CD4-positive, alpha-beta T cell treated with Interleukin-17A for 4 hours (primary cell): ENCODE results near the gene ZNF691.
"Not testable (repeated sequence)": the region's sequence is repeated elsewhere in the genome, so short reads cannot be mapped to it uniquely, and the experiment has no call there.

Experiments used
- DNase-seq: peaks from one replicate; pipeline ENCODE4 v3.0.0-alpha.2; 2020; ENCODE audit warnings: mixed read lengths

Gene ZNF691

GRCh38 chr1:42846257-42847110 is at the start of gene ZNF691:
Gene ZNF691, plus strand, starts transcription at chr1:42846613. Its CDS starts 3,046 bp downstream, at chr1:42849659.
- DNase-seq: peak; percentile 89

DNA sequence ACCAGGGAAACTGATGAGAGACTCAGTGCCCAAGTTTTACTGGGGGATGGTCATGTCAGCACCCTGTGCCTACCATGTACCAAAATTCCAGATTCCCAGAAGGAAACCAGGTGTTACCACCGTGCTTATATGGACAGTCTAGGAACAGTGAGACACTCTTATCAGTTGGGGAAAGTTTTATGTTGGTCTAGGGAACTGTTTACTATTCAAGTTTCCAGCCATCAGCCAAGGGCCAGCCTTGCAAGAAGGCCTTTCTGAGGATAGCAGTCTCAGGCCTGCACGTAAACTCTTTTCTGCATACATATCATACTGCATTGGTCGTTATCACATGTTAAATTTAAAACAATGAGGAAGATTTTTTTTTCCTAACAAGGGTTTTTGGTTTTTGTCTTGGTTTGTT is 49.0 kb upstream of the ZNF691 start:
- DNase-seq: no peak

DNA sequence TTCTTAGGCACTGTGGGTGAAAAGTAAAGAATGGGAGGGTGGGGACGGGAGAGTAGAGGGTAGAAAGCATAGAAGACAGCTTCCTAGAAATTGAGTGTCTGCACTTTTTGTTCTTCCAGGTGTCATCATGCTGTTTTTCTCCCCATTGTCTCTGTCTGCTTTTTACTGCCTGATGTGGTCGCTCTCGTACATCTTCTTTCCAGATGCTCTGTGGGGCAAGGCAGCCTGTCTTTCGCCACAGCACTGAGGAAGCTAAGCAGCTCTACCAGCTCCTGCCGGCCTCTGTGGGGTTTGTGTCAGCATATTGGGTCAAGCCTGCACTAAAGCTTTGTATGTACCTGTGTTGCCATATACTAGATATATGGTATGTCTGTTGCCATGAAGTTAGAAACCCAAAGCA is 48.4 kb upstream of the ZNF691 start:
- no peak for DNase-seq

- DNase-seq: no peak
Observed at GRCh38 chr1:42801832-42802473, 44.5 kb upstream of the ZNF691 start.

- DNase-seq: no peak
Observed at GRCh38 chr1:42806171-42806570, 40.2 kb upstream of the ZNF691 start.

GRCh38 chr1:42806593-42806992 is 39.8 kb upstream of the ZNF691 start:
- DNase-seq: no peak

DNA sequence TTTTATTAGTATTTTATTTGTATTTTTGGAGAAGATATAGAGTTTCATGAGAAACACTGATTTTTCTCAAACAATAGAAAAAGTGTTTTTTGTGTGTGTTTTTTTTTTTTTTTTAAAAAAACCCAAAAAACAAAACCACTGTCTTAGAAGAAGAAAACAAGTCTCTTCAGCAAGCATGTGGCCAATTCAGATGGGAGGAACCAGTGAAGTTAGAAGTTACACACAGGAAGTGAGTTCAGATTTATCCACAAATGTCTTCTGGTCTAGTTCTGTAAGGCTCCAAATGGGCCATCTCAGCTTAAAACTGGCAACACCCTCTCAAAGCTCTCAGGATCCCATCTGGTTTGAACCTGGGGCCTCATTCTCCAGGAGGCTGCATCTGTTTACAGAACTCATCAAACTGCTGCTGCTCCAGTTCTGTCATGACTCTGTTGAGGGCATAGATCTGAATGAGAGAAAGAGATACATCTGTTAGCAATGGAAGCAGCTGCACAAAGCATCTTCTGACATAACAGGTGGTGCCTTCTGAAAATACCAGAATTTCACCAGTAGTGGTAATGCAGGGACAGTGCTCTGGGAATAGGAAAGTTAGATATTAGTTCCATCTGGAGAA is 39.3 kb upstream of the ZNF691 start:
- DNase-seq: no peak

DNA sequence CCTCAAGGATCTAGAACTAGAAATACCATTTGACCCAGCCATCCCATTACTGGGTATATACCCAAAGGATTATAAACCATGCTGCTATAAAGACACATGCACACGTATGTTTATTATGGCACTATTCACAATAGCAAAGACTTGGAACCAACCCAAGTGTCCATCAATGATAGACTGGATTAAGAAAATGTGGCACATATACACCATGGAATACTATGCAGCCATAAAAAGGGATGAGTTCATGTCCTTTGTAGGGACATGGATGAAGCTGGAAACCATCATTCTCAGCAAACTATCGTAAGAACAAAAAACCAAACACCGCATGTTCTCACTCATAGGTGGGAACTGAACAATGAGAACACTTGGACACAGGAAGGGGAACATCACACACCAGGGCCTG is 31.6 kb upstream of the ZNF691 start:
- DNase-seq: not testable (repeated sequence)

DNA sequence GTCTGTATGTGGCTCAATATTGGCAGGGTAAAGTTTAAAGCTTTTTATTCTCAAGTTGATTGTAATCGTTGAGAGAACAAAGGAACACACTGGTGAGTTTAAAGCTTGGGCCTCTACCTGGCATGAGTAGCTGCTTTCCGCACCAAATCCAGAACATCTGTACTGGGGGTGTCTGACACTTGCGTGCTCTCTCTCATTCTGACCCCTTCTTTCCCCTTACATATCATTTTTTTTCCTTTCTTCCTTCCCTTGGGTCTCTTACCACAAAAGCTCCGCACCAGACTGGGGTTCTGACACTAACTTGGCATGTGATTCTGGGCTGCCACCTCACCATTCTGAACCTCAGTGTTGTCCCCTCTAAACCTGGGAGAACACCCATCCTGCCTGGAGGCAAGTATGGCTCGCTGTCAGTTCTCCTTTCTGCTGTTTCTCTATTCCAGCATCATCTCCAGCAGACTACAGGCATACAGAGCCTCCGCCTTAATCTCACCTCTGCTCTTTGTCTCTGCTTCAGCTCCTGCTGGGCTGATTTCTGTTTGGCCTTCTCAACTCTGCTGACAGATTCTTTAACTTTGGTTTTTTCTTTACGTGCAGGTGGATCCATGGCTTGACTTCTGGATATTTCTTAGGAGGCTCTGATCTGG is 30.4 kb upstream of the ZNF691 start:
- peak; percentile 20 for DNase-seq

GRCh38 chr1:42816585-42817439 is 29.6 kb upstream of the ZNF691 start, which contains the start of the genes ERMAP and SVBP:
Gene ERMAP, plus strand, starts transcription at chr1:42817122. Its CDS starts 13,327 bp downstream, at chr1:42830449.
Gene SVBP, minus strand, starts transcription at chr1:42817397. Its CDS starts 853 bp downstream, at chr1:42816544.
- peak; percentile 98 for DNase-seq

DNA sequence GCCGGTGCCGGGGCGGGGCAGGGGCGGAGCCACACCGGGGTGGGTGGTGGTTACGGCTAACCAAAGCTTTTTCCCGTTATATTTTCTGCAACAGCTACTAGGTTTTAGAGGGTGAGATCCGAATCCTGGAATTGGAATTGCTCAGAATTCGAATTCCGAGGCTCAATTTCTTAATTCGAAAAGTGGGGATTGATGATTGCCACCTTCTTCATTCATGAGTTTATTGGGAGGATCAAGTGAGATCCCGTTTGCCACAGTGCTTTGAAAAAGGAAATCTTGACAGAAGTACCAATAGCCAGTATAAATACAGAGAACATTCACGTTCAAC is 29.0 kb upstream of the ZNF691 start:
- no peak for DNase-seq

- DNase-seq: no peak
Observed at GRCh38 chr1:42817976-42818375, 28.4 kb upstream of the ZNF691 start.

DNA sequence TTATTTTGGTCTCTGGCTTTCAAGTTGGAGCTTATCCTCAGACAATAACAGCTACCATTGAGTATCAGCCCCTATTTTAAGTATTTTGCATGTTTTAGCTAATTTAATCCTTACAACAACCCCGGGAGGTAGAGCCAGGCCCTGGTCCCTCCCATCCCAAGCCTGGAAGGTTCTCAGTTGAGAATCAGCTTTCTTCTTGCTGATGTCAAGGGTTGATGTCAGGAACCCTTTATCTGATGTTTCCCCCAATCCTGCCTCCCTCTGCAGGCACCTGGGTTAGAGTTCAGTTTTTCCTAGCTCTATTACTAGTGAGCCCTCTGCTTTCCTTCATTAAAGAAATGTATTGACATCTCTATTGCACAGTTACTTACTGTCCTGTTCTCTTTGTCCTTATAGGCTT is 25.6 kb upstream of the ZNF691 start:
- no peak for DNase-seq

- no peak for DNase-seq
Observed at GRCh38 chr1:42821690-42822089, 24.7 kb upstream of the ZNF691 start.

DNA sequence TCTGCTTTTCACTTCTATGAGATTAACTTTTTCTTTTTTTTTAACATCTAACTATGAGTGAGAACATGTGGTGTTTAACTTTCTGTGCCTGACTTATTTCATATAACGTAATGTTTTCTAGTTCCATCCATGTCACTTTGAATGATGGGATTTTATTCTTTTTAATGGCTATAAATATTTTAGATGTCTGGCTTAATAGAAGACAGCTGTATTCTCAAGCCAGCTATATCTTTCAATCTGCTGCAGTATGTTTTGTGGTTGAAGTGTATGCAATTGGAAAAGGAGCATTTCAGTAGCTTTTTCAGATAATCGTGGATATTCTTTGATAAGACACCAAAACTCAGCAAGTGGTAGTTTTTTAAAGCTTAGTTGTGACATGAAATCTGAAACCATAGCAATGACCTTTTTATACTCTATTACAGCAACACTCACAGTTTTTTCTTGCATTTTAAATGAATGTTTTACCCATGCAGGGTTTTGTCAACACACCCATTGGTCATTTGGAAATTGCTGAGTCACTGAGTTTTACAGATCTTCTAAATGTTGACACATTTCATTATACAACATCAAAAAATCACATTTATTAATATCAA is 23.5 kb upstream of the ZNF691 start:
- no peak for DNase-seq

GRCh38 chr1:42824481-42825035 is 21.9 kb upstream of the ZNF691 start:
- DNase-seq: no peak

GRCh38 chr1:42825036-42825851 is 21.2 kb upstream of the ZNF691 start:
- no peak for DNase-seq

DNA sequence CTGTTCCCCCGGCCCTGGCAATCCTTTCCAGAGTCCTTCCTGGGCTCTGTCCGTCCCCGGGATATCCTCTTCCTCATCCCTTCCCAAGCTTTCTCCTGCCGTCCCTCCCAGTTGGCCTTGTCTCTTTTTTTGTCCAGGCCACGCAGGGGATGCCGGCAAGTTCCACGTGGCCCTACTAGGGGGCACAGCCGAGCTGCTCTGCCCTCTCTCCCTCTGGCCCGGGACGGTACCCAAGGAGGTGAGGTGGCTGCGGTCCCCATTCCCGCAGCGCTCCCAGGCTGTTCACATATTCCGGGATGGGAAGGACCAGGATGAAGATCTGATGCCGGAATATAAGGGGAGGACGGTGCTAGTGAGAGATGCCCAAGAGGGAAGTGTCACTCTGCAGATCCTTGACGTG is 15.8 kb upstream of the ZNF691 start:
- no peak for DNase-seq

- DNase-seq: no peak
Observed at GRCh38 chr1:42831273-42831672, 15.1 kb upstream of the ZNF691 start.

GRCh38 chr1:42832641-42833240 is 13.7 kb upstream of the ZNF691 start:
- no peak for DNase-seq
